Measurements from ENCODE around the gene ABCG1. TPM values are rescaled to one million over a fixed set of nuclear protein-coding genes. Genes with fewer than 3 reads are reported as not detected.

The ABCG1 gene
- total and polyA plus RNA-seq, 8 donors = 3.1 to 65.9 (median 15.6) TPM

GRCh38 chr21:42293649-42294272 is 74.8 kb downstream of the ABCG1 start:
- intact Hi-C loops (cut with DNase I; ENCODE audit: low total_unique reads) = no loop called here
- Histone ChIP-seq H3K9me3 (no peaks in the 10 kb centered on the region), H3K4me1 (no peaks in the 10 kb centered on the region), H3K4me3 (no peak overlapping the region), H3K27me3 (no peaks in the 10 kb centered on the region), H3K36me3 (peaks cover 0 to 87% (median 82%) of the 10 kb centered on the region in 4 donors), H3K27ac (no peak overlapping the region)
- WGBS, 5 donors = 91 to 100% (median 93%) methylated on average over 14 to 17 of the region's 17 CpGs
- no peak for DNase-seq
- TF ChIP-seq EP300 (IDR thresholded peaks at IDR 0.05) (no peak), POLR2A (IDR thresholded peaks at IDR 0.05) (no peak), POLR2AphosphoS5 (IDR thresholded peaks at IDR 0.05) (no peak)
- TF ChIP-seq, protein P1, sequence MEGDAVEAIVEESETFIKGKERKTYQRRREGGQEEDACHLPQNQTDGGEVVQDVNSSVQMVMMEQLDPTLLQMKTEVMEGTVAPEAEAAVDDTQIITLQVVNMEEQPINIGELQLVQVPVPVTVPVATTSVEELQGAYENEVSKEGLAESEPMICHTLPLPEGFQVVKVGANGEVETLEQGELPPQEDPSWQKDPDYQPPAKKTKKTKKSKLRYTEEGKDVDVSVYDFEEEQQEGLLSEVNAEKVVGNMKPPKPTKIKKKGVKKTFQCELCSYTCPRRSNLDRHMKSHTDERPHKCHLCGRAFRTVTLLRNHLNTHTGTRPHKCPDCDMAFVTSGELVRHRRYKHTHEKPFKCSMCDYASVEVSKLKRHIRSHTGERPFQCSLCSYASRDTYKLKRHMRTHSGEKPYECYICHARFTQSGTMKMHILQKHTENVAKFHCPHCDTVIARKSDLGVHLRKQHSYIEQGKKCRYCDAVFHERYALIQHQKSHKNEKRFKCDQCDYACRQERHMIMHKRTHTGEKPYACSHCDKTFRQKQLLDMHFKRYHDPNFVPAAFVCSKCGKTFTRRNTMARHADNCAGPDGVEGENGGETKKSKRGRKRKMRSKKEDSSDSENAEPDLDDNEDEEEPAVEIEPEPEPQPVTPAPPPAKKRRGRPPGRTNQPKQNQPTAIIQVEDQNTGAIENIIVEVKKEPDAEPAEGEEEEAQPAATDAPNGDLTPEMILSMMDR (IDR thresholded peaks at IDR 0.05) = no peak

- no peaks in the 10 kb centered on the region for H3K4me1 ChIP-seq
- H3K36me3 ChIP-seq = peaks cover 0 to 81% (median 76%) of the 10 kb centered on the region in 4 donors
- H3K4me3 ChIP-seq = no peak overlapping the region
- intact Hi-C loops (cut with DNase I; ENCODE audit: low total_unique reads) = no loop called here
- no peak for DNase-seq
- no peaks in the 10 kb centered on the region for H3K9me3 ChIP-seq
- no peak for TF ChIP-seq POLR2A (IDR thresholded peaks at IDR 0.05)
- no peak for TF ChIP-seq POLR2AphosphoS5 (IDR thresholded peaks at IDR 0.05)
- no peak for TF ChIP-seq EP300 (IDR thresholded peaks at IDR 0.05)
- TF ChIP-seq, protein P1 (IDR thresholded peaks at IDR 0.05) = no peak
- H3K27ac ChIP-seq = no peak overlapping the region
- 85 to 94% (median 92%) methylated on average over 13 to 22 of the region's 22 CpGs for WGBS, 5 donors
- H3K27me3 ChIP-seq = no peaks in the 10 kb centered on the region
These were observed 75.4 kb downstream of the ABCG1 start for GRCh38 chr21:42294273-42294880.

- 81 to 89% (median 84%) methylated on average over 15 of the region's 15 CpGs for WGBS, 5 donors
- H3K4me1 ChIP-seq = peaks cover 0 to 4% (median 0%) of the 10 kb centered on the region in 4 donors
- H3K4me3 ChIP-seq = no peak overlapping the region
- intact Hi-C loops (cut with DNase I; ENCODE audit: low total_unique reads) = no loop called here
- no peak overlapping the region for H3K27ac ChIP-seq
- peaks cover 0 to 66% (median 61%) of the 10 kb centered on the region in 4 donors for H3K36me3 ChIP-seq
- H3K9me3 ChIP-seq = no peaks in the 10 kb centered on the region
- H3K27me3 ChIP-seq = no peaks in the 10 kb centered on the region
- DNase-seq = no peak
- no peak for TF ChIP-seq POLR2A (IDR thresholded peaks at IDR 0.05)
- TF ChIP-seq EP300 (IDR thresholded peaks at IDR 0.05) = no peak
- no peak for TF ChIP-seq POLR2AphosphoS5 (IDR thresholded peaks at IDR 0.05)
- TF ChIP-seq, protein P1 (IDR thresholded peaks at IDR 0.05) = no peak
These were observed 76.9 kb downstream of the ABCG1 start for GRCh38 chr21:42295845-42296244.

- TF ChIP-seq EP300 (IDR thresholded peaks at IDR 0.05) (no peak), POLR2A (IDR thresholded peaks at IDR 0.05) (no peak), POLR2AphosphoS5 (IDR thresholded peaks at IDR 0.05) (no peak)
- TF ChIP-seq, protein P1 (IDR thresholded peaks at IDR 0.05) = no peak
- 75 to 89% (median 87%) methylated on average over 7 of the region's 7 CpGs for WGBS, 5 donors
- Histone ChIP-seq H3K4me1 (peaks cover 0 to 4% (median 0%) of the 10 kb centered on the region in 4 donors), H3K36me3 (peaks cover 0 to 60% (median 55%) of the 10 kb centered on the region in 4 donors), H3K4me3 (no peak overlapping the region), H3K9me3 (no peaks in the 10 kb centered on the region), H3K27ac (no peak overlapping the region), H3K27me3 (no peaks in the 10 kb centered on the region)
- intact Hi-C loops (cut with DNase I; ENCODE audit: low total_unique reads) = no loop called here
- DNase-seq = no peak
These were observed 77.6 kb downstream of the ABCG1 start for GRCh38 chr21:42296501-42296900.

Measured in stomach (tissue), 9 donors.